Tibial nerve (tissue), 4 donors: ENCODE results near the gene SUSD3. TPM values are rescaled to one million over a fixed set of nuclear protein-coding genes. Genes with fewer than 3 reads are reported as not detected.

Source experiments
- DNase-seq, 2 donors: peaks; one replicate each; pipeline ENCODE4 v3.0.0-alpha.2; 2019; ENCODE audit warnings: low spot score in 2 of 2
- H3K27ac ChIP-seq, 4 donors: fragments of 200-600 bp; sonication (generic) in 3 of 4; one replicate each; pipeline ENCODE4 v1.5.1; 2017 to 2019; ENCODE audit warnings: mild to moderate bottlenecking in 1 of 4
- H3K27me3 ChIP-seq, 2 donors: fragments of 200-600 bp; sonication (generic) in 1 of 2; one replicate each; pipeline versions ENCODE4 v1.5.1 to v1.6.0; 2017 to 2019
- H3K36me3 ChIP-seq, 3 donors: fragments of 200-600 bp; sonication (generic); one replicate each; pipeline ENCODE4 v1.5.1; 2018 to 2019
- H3K4me1 ChIP-seq, 4 donors: fragments of 200-600 bp; sonication (generic) in 3 of 4; one replicate each; pipeline ENCODE4 v1.5.1; 2017 to 2019
- H3K4me3 ChIP-seq, 4 donors: fragments of 200-600 bp; sonication (generic) in 3 of 4; one replicate each; pipeline ENCODE4 v1.5.1; 2017 to 2019; ENCODE audit warnings: mild to moderate bottlenecking in 1 of 4, moderate library complexity in 1 of 4
- H3K9me3 ChIP-seq, 4 donors: fragments of 200-600 bp; sonication (generic) in 3 of 4; one replicate each; pipeline ENCODE4 v1.5.1; 2017 to 2019
- EP300 ChIP-seq, 2 donors: sonication (generic); formaldehyde crosslinking; IDR thresholded peaks; one replicate each; pipeline ENCODE4 v1.6.1; 2017; ENCODE audit warnings: antibody characterized with exemption in 2 of 2, mild to moderate bottlenecking in 1 of 2
- POLR2A ChIP-seq, 2 donors: fragments of 450-650 bp; IDR thresholded peaks; one replicate each; pipeline ENCODE4 v1.6.1; 2017; ENCODE audit warnings: antibody characterized with exemption in 2 of 2, mild to moderate bottlenecking in 2 of 2, moderate library complexity in 2 of 2
- whole genome bisulfite sequencing, 2 donors: methylation state at CpG; one replicate each; pipeline ENCODE4 v1.1.5; 2018; 5-methylcytosine and 5-hydroxymethylcytosine counted together
- total RNA-seq, 4 donors: library from RNA; depleted of rRNA; stranded (reverse); fragments of >200 nt; gene quantifications; one replicate each; pipeline ENCODE4 v1.1.0, GENCODE V29; 2016
- TF ChIP-seq, protein P1 (sequence below), 5 experiments: fragments of 200-600 bp in 3 of 5; fragments of 450-650 bp in 2 of 5; sonication (generic) in 3 of 5; IDR thresholded peaks; one replicate each; pipeline ENCODE4 v1.5.1; 2016 to 2019; ENCODE audit warnings: antibody characterized with exemption in 5 of 5, mild to moderate bottlenecking in 3 of 5, moderate library complexity in 2 of 5

SUSD3 gene
- total RNA-seq, 4 donors from 2014 or later = 3.0 to 4.2 (median 3.7) TPM; not detected in 1

DNA sequence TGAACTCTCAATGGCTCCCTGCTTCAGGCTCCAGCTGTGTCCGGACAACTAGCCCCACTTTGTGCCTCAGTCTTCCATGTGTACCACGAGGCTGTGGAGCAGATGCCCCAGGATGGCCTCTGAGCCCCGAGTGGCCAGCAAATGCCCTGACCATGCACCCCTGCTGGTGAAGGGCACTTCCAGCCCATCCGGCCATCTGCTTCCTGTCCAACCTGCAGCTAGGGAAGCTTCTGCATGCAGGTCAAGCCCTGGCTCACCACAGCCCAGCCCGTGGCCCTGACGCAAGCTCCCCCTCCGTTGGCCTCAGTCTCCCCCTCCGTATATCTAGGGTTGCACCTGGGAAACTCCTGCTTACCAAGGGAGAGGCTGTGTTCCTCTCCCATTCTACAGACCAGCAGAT lies 70.8 kb downstream of the SUSD3 start:
- TF ChIP-seq, protein P1, sequence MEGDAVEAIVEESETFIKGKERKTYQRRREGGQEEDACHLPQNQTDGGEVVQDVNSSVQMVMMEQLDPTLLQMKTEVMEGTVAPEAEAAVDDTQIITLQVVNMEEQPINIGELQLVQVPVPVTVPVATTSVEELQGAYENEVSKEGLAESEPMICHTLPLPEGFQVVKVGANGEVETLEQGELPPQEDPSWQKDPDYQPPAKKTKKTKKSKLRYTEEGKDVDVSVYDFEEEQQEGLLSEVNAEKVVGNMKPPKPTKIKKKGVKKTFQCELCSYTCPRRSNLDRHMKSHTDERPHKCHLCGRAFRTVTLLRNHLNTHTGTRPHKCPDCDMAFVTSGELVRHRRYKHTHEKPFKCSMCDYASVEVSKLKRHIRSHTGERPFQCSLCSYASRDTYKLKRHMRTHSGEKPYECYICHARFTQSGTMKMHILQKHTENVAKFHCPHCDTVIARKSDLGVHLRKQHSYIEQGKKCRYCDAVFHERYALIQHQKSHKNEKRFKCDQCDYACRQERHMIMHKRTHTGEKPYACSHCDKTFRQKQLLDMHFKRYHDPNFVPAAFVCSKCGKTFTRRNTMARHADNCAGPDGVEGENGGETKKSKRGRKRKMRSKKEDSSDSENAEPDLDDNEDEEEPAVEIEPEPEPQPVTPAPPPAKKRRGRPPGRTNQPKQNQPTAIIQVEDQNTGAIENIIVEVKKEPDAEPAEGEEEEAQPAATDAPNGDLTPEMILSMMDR (IDR thresholded peaks at IDR 0.05) = peak in 1 of 5 experiments; percentile 13
- peak in 1 of 2 donors; percentile 68 for TF ChIP-seq EP300 (IDR thresholded peaks at IDR 0.05)
- no peak for TF ChIP-seq POLR2A (IDR thresholded peaks at IDR 0.05)

DNA sequence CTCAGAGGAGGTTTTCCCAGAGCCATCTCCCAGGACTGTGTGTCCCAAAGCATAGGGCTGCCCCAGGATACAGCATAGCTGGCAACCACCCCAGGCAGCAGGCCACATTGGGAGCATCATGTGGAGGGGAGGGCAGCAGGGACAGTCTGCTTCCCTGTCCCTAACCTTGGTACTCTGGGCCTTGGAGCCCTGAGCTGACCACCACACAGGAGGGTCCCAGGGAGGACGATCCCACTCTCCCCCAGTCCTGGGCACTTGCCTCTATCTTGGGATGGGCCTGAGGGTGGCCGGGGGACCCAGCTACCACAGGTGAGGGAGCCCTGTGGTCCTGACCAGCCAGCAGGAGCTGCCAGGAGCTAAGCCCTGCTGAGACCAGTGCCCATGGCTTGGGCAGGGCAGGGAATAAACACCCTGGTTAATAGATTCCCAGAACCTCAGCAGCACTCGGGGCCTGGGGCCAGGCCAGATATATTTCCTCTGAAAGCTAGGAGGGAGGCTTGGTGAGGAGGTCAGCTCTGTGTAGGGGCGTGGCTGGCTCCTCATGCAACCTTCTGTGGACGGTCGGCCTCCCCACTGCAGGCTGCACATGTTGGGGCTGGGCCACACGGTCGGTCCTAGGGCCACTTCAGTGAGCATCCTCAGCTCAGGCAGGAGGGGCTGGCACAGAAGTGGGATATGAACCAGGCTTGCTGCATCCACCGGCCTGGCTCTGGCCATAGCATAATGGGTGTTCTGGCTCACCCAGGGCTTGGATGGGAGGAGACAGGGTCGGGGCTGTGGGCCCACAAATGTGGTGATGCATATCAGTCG lies 71.4 kb downstream of the SUSD3 start:
- H3K27ac ChIP-seq = peak overlapping the region in 3 of 4 donors; percentile 95 to 98 (median 97)

More for the DNA sequence above, 70.8 kb downstream of the SUSD3 start:
- Histone ChIP-seq H3K4me1 (peaks cover 0 to 80% (median 67%) of the 10 kb centered on the region in 4 donors), H3K27ac (peak overlapping the region in 3 of 4 donors; percentile 95 to 98 (median 97)), H3K9me3 (no peaks in the 10 kb centered on the region), H3K36me3 (peaks cover 0 to 11% (median 0%) of the 10 kb centered on the region in 3 donors), H3K27me3 (no peaks in the 10 kb centered on the region), H3K4me3 (no peak overlapping the region)
- WGBS, 2 donors = 42 to 46% methylated on average over 8 of the region's 8 CpGs
- DNase-seq = no peak

DNA sequence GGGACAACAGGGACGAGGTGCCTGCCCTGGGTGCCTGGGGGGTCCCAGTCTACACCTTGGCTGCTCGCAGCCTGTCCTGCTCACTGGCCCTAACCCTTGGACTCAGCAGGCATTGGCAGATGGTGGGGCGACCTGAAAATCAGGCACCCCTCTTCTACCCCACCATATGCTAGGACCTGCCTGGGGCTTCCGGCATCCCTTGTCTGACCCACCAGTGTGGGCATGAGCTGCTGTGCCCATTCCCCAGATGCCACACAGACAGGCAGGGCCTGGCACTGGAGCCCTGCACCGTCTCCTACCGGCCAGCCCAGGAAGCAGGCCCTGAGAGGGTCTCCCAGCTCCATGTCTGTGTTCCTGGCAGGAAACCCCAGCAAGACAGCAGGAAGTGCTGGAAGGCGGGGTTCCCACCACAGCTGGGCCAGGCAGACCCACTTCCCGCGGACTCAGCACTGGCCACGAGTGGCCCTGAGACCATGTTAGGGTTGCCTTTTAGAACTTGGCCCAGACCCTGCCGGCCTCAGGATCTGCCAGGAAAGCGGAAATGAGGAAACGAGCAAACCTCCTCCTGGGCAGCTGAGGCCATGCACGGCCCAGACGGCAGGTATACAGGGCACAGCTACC lies 72.5 kb downstream of the SUSD3 start:
- no peaks in the 10 kb centered on the region for H3K36me3 ChIP-seq
- H3K9me3 ChIP-seq = no peaks in the 10 kb centered on the region
- no peaks in the 10 kb centered on the region for H3K27me3 ChIP-seq
- peak overlapping the region; percentile 37 to 98 (median 96) for H3K27ac ChIP-seq
- WGBS, 2 donors = 41 to 56% methylated on average over 9 to 11 of the region's 15 CpGs
- DNase-seq = peak in 1 of 2 donors; percentile 38
- H3K4me1 ChIP-seq = peaks cover 0 to 92% (median 73%) of the 10 kb centered on the region in 4 donors
- no peak overlapping the region for H3K4me3 ChIP-seq
- TF ChIP-seq EP300 (IDR thresholded peaks at IDR 0.05) = peak; percentile 17 to 70
- TF ChIP-seq POLR2A (IDR thresholded peaks at IDR 0.05) = no peak
- TF ChIP-seq, protein P1 (IDR thresholded peaks at IDR 0.05) = no peak

More for the DNA sequence above, 71.4 kb downstream of the SUSD3 start:
- peaks cover 0 to 5% (median 0%) of the 10 kb centered on the region in 3 donors for H3K36me3 ChIP-seq
- no peak for TF ChIP-seq POLR2A (IDR thresholded peaks at IDR 0.05)
- TF ChIP-seq EP300 (IDR thresholded peaks at IDR 0.05) = no peak
- TF ChIP-seq, protein P1 (IDR thresholded peaks at IDR 0.05) = no peak
- WGBS, 2 donors = 48 to 62% methylated on average over 4 to 11 of the region's 11 CpGs
- peaks cover 0 to 86% (median 71%) of the 10 kb centered on the region in 4 donors for H3K4me1 ChIP-seq
- H3K27me3 ChIP-seq = no peaks in the 10 kb centered on the region
- no peak for DNase-seq
- no peak overlapping the region for H3K4me3 ChIP-seq
- no peaks in the 10 kb centered on the region for H3K9me3 ChIP-seq

DNA sequence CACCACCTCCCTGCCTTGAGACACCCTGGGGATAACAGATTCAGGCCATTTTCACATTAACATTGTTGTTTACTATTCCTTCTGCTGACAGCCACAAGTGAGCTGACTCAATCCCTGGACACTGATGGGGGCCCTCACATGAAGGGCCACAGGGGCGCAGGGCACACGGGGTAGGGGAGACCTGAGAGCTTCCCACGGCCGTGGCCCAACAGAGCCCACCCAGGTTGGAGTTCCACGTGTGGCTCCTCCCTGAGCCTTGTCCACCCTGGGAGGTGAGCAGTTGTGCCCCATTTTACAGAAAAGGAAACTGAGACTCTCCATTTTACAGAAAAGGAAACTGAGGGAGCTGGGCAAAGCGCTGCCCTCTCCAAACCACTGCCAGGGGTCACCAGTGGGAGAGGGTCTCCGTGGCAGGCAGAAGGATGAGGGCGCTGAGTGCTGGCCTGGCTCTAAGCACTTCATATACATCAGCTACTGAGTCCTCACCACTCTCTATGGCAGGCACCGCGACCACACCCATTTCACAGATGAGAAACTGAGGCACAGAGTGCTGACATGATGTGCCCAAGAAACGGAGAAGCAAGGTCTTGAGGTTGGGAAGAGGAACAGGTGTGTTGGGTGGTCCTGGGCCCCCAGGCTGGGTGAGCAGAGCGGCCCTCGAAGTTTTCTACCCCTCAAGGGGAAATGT lies 73.2 kb downstream of the SUSD3 start:
- TF ChIP-seq POLR2A (IDR thresholded peaks at IDR 0.05) (no peak), EP300 (IDR thresholded peaks at IDR 0.05) (no peak)
- TF ChIP-seq, protein P1 (IDR thresholded peaks at IDR 0.05) = no peak
- Histone ChIP-seq H3K27me3 (no peaks in the 10 kb centered on the region), H3K4me1 (peaks cover 0 to 92% (median 67%) of the 10 kb centered on the region in 4 donors), H3K4me3 (peak overlapping the region in 2 of 4 donors; percentile 70 to 97), H3K9me3 (no peaks in the 10 kb centered on the region), H3K27ac (peak overlapping the region; percentile 37 to 98 (median 96)), H3K36me3 (no peaks in the 10 kb centered on the region)
- DNase-seq = no peak
- 65 to 89% methylated on average over 12 to 13 of the region's 13 CpGs for WGBS, 2 donors
